ENCODE measurements around the gene ELAVL1. TPM values are rescaled to one million over a fixed set of nuclear protein-coding genes. Genes with fewer than 3 reads are reported as not detected.
A peak's percentile ranks its signal among the peaks of the same experiment; 100 is the strongest.

ELAVL1 gene
- polyA plus RNA-seq, 1 of the 3 experiments (the other 2 are of a cell fraction) = 49.6 TPM

DNA sequence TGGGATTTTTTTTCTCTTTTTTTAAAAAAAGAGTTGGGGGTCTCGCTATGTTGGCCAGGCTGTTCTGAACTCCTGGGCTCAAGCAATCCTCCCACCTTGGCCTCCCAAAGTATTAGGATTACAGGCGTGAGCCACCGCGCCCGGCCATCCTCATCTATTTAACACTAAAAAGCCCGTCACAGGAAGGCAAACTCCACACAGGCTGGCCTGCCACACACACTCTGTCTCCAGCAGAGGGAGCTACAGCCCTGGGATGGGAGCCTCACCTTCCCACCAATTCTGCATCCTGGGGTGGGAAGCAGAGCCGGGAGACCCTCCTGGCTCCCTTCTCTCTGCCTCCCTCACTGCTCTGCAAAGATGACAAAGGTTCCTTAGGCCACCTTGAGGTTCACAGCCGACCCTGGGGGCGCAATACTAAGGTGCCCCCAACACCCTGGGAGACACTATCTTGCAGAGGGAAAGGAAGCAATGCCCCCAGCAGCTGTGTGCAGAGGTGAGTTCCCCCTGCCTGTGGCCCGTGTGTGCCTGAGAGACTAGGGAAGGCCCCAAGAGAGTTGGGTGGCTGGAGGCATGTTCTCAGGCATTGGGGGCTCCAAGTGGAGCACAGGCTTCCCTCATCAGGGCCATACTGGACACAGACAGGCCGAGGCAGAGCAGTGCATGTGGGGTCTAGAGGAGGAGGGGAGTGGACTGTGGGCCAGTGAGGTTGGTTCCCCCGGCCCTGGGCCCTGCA is 34.6 kb downstream of the ELAVL1 start:
- Histone ChIP-seq H3K9ac (no peak overlapping the region), H3K27ac (ENCODE audit: low read depth in 2 of 2, low read length in 1 of 2) (no peak overlapping the region), H3K4me2 (no peak overlapping the region), H3K4me3 (ENCODE audit: low read depth in 2 of 2, low read length in 1 of 2) (no peak overlapping the region; a peak in 1 of 4 replicates), H3F3A (replicated peaks; ENCODE audit: insufficient read depth) (no peaks in the 10 kb centered on the region), H2AFZ (ENCODE audit: low read depth) (no peak overlapping the region), H3K9me3 (no peaks in the 10 kb centered on the region), H3K4me1 (ENCODE audit: control insufficient read depth in 1 of 2, insufficient read depth in 2 of 2, low read depth in 1 of 2, low read length in 1 of 2) (no peaks in the 10 kb centered on the region), H3K27me3 (ENCODE audit: insufficient read depth) (no peaks in the 10 kb centered on the region), H3K9me2 (no peaks in the 10 kb centered on the region), H4K20me1 (ENCODE audit: insufficient read depth) (peaks cover 13% of the 10 kb centered on the region), H3K36me3 (replicated peaks in 1 of 2; ENCODE audit: control insufficient read depth in 1 of 2, insufficient read depth in 2 of 2, low read length in 1 of 2) (peaks cover 24 to 56% of the 10 kb centered on the region in 2 experiments), H3K79me2 (ENCODE audit: insufficient read depth) (peaks cover 5% of the 10 kb centered on the region; the same call in 1 of the 2 replicates)
- ChIA-PET POLR2A (no interaction called here), CTCF (interaction anchor here (0.7 to 9.1 kb wide), 25 partner anchors 7 to 282 kb away, joined by 3 to 81 read pairs (median 5); partner anchors contain the start of genes ELAVL1 and TIMM44)
- 76% methylated on average over 12 of the region's 12 CpGs for WGBS (ENCODE audit: low lambda C conversion rate)
- TF ChIP-seq, protein P1, sequence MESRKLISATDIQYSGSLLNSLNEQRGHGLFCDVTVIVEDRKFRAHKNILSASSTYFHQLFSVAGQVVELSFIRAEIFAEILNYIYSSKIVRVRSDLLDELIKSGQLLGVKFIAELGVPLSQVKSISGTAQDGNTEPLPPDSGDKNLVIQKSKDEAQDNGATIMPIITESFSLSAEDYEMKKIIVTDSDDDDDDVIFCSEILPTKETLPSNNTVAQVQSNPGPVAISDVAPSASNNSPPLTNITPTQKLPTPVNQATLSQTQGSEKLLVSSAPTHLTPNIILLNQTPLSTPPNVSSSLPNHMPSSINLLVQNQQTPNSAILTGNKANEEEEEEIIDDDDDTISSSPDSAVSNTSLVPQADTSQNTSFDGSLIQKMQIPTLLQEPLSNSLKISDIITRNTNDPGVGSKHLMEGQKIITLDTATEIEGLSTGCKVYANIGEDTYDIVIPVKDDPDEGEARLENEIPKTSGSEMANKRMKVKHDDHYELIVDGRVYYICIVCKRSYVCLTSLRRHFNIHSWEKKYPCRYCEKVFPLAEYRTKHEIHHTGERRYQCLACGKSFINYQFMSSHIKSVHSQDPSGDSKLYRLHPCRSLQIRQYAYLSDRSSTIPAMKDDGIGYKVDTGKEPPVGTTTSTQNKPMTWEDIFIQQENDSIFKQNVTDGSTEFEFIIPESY (IDR thresholded peaks at IDR 0.05; ENCODE audit: borderline replicate concordance, low read depth) = no peak
- TF ChIP-seq SIN3A (IDR thresholded peaks at IDR 0.05; ENCODE audit: borderline replicate concordance, low read depth, low read length) (no peak), SMC3 (IDR thresholded peaks at IDR 0.05; ENCODE audit: low read depth, low read length) (peak; percentile 58), RAD21 (IDR thresholded peaks at IDR 0.05; ENCODE audit: low read length) (peak; percentile 66), NRF1 (IDR thresholded peaks at IDR 0.05; ENCODE audit: low read depth, low read length) (no peak), NFIC (IDR thresholded peaks at IDR 0.05; ENCODE audit: borderline replicate concordance) (no peak), GATA2 (CRISPR knock-in tag; IDR thresholded peaks at IDR 0.05) (no peak), FOSL2 (IDR thresholded peaks at IDR 0.05; ENCODE audit: borderline replicate concordance, low read depth) (no peak)
- TF ChIP-seq, protein P2, sequence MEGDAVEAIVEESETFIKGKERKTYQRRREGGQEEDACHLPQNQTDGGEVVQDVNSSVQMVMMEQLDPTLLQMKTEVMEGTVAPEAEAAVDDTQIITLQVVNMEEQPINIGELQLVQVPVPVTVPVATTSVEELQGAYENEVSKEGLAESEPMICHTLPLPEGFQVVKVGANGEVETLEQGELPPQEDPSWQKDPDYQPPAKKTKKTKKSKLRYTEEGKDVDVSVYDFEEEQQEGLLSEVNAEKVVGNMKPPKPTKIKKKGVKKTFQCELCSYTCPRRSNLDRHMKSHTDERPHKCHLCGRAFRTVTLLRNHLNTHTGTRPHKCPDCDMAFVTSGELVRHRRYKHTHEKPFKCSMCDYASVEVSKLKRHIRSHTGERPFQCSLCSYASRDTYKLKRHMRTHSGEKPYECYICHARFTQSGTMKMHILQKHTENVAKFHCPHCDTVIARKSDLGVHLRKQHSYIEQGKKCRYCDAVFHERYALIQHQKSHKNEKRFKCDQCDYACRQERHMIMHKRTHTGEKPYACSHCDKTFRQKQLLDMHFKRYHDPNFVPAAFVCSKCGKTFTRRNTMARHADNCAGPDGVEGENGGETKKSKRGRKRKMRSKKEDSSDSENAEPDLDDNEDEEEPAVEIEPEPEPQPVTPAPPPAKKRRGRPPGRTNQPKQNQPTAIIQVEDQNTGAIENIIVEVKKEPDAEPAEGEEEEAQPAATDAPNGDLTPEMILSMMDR (IDR thresholded peaks at IDR 0.05) = peak; percentile 86
- peak; percentile 81 for DNase-seq

DNA sequence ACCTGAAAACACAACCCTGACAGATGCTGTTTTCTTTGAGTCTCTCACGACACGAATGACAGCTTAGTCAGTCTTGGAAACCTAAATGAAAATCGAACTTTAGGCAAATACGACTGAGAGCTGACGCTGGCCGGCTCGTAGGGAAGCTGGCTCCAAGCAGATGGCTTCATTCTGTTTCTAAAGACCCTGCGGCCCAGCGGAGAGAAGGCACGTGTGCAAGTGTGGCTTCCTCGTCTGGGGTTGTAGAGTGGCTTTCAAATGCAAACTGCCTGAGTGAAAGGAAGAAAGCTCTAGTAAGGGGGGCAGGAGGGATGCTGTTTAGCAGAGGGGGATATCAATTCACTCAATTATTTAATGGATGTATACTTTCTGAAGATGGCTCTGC is 35.9 kb downstream of the ELAVL1 start:
- no peak for DNase-seq
- no peak overlapping the region for H2AFZ ChIP-seq (ENCODE audit: low read depth)
- H3K9me3 ChIP-seq = no peaks in the 10 kb centered on the region
- no peak overlapping the region for H3K9ac ChIP-seq
- ChIA-PET CTCF (interaction anchor here (0.9 to 9.1 kb wide), 9 partner anchors 9 to 41 kb away, joined by 3 to 81 read pairs (median 10); partner anchors contain the start of gene TIMM44), POLR2A (interaction anchor here (1.2 kb wide), 1 partner anchor 33 kb away, joined by 3 read pairs; no protein-coding TSS in a partner anchor)
- H3K4me2 ChIP-seq = no peak overlapping the region
- H3K4me3 ChIP-seq (ENCODE audit: low read depth in 2 of 2, low read length in 1 of 2) = no peak overlapping the region
- no peaks in the 10 kb centered on the region for H3K4me1 ChIP-seq (ENCODE audit: control insufficient read depth in 1 of 2, insufficient read depth in 2 of 2, low read depth in 1 of 2, low read length in 1 of 2)
- H3K27ac ChIP-seq (ENCODE audit: low read depth in 2 of 2, low read length in 1 of 2) = no peak overlapping the region
- H3F3A ChIP-seq (replicated peaks; ENCODE audit: insufficient read depth) = no peaks in the 10 kb centered on the region
- WGBS (ENCODE audit: low lambda C conversion rate) = 98% methylated on average over 11 of the region's 11 CpGs
- TF ChIP-seq, protein P1 (IDR thresholded peaks at IDR 0.05; ENCODE audit: borderline replicate concordance, low read depth) = no peak
- no peak for TF ChIP-seq GABPA (IDR thresholded peaks at IDR 0.05; ENCODE audit: low read depth)
- TF ChIP-seq, protein P3, sequence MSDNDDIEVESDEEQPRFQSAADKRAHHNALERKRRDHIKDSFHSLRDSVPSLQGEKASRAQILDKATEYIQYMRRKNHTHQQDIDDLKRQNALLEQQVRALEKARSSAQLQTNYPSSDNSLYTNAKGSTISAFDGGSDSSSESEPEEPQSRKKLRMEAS (IDR thresholded peaks at IDR 0.05; ENCODE audit: low read depth) = no peak
- H3K36me3 ChIP-seq (replicated peaks in 1 of 2; ENCODE audit: control insufficient read depth in 1 of 2, insufficient read depth in 2 of 2, low read length in 1 of 2) = peaks cover 24 to 57% of the 10 kb centered on the region in 2 experiments
- H3K9me2 ChIP-seq = no peaks in the 10 kb centered on the region
- no peaks in the 10 kb centered on the region for H3K27me3 ChIP-seq (ENCODE audit: insufficient read depth)
- peaks cover 5% of the 10 kb centered on the region; the same call in 1 of the 2 replicates for H3K79me2 ChIP-seq (ENCODE audit: insufficient read depth)
- peaks cover 13% of the 10 kb centered on the region for H4K20me1 ChIP-seq (ENCODE audit: insufficient read depth)

Measured in SK-N-SH (cell line).